ENCODE data around the gene GALNS. TPM values are rescaled to one million over a fixed set of nuclear protein-coding genes. Genes with fewer than 3 reads are reported as not detected.

Gene GALNS
- total RNA-seq, 4 donors from 2014 or later = 45.7 to 101 (median 75.6) TPM

- intact Hi-C loops (cut with DNase I; ENCODE audit: low total_unique reads) (no loop called here), in situ Hi-C loops (cut with MboI; ENCODE audit: low pct_ligation_motif_present in 1 of 4, low pct_unique_long_range_greater_than_20kb in 1 of 4, low sequenced_read_pairs in 3 of 4) (no loop called here)
- Histone ChIP-seq H3K9me3 (no peaks in the 10 kb centered on the region), H3K4me3 (no peak overlapping the region), H3K27ac (no peak overlapping the region), H3K27me3 (no peaks in the 10 kb centered on the region), H3K36me3 (no peaks in the 10 kb centered on the region), H3K4me1 (no peaks in the 10 kb centered on the region)
- TF ChIP-seq, protein P1, sequence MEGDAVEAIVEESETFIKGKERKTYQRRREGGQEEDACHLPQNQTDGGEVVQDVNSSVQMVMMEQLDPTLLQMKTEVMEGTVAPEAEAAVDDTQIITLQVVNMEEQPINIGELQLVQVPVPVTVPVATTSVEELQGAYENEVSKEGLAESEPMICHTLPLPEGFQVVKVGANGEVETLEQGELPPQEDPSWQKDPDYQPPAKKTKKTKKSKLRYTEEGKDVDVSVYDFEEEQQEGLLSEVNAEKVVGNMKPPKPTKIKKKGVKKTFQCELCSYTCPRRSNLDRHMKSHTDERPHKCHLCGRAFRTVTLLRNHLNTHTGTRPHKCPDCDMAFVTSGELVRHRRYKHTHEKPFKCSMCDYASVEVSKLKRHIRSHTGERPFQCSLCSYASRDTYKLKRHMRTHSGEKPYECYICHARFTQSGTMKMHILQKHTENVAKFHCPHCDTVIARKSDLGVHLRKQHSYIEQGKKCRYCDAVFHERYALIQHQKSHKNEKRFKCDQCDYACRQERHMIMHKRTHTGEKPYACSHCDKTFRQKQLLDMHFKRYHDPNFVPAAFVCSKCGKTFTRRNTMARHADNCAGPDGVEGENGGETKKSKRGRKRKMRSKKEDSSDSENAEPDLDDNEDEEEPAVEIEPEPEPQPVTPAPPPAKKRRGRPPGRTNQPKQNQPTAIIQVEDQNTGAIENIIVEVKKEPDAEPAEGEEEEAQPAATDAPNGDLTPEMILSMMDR (IDR thresholded peaks at IDR 0.05) = no peak
- TF ChIP-seq POLR2A (IDR thresholded peaks at IDR 0.05) (no peak), EP300 (IDR thresholded peaks at IDR 0.05; ENCODE audit: low read depth) (no peak), POLR2AphosphoS5 (IDR thresholded peaks at IDR 0.05) (no peak)
- no peak for DNase-seq
- WGBS, 2 donors (ENCODE audit: low coverage in 1 of 2) = 90% methylated on average over 10 of the region's 14 CpGs; no CpG with 5 or more reads in 1 of the 2 donors
Observed at GRCh38 chr16:88903267-88903666, 46.5 kb upstream of the GALNS start.

- no peaks in the 10 kb centered on the region for H3K36me3 ChIP-seq
- WGBS, 2 donors (ENCODE audit: low coverage in 1 of 2) = 70 to 74% methylated on average over 2 to 16 of the region's 16 CpGs
- no peak overlapping the region for H3K27ac ChIP-seq
- in situ Hi-C loops (cut with MboI; ENCODE audit: low pct_ligation_motif_present in 1 of 4, low pct_unique_long_range_greater_than_20kb in 1 of 4, low sequenced_read_pairs in 3 of 4) = no loop called here
- H3K9me3 ChIP-seq = no peaks in the 10 kb centered on the region
- DNase-seq = no peak
- intact Hi-C loops (cut with DNase I; ENCODE audit: low total_unique reads) = no loop called here
- TF ChIP-seq, protein P1 (IDR thresholded peaks at IDR 0.05) = no peak
- TF ChIP-seq EP300 (IDR thresholded peaks at IDR 0.05; ENCODE audit: low read depth) (no peak), POLR2AphosphoS5 (IDR thresholded peaks at IDR 0.05) (no peak), POLR2A (IDR thresholded peaks at IDR 0.05) (no peak)
- H3K27me3 ChIP-seq = no peaks in the 10 kb centered on the region
- no peaks in the 10 kb centered on the region for H3K4me1 ChIP-seq
- no peak overlapping the region for H3K4me3 ChIP-seq
Observed at GRCh38 chr16:88902744-88903143, 46.0 kb upstream of the GALNS start.

DNA sequence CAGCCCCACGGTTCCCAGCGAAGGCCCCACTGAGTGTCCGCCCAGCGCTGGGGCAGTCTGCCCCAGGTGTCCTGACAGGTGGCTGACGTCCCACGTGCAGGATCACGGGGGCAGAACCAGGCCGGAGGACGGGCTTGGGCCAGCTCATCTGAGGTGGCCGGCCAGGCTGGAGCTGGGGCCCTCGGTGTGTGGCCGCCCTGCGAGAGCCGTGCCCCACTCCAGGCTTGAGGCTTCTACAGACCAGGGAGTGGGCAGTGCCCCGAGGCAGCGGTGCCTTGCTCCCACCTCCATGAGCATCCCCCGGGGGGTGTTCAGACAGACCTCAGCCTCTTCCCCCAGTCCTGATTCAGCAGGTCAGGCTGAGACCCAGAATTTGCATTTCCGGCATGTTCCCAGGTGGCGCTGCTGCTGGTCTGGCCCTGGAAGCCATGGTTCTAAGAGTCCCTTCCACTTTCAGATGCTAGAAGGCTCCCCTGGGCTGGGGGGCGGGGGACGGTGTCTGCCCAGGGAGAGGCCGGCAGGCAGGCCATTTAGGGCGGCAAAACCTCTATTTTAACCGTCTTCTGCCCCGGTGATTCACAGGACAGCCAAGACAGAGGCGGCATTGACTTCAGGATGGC lies 45.1 kb upstream of the GALNS start:
- no peak for TF ChIP-seq EP300 (IDR thresholded peaks at IDR 0.05; ENCODE audit: low read depth)
- no peak for TF ChIP-seq POLR2AphosphoS5 (IDR thresholded peaks at IDR 0.05)
- TF ChIP-seq POLR2A (IDR thresholded peaks at IDR 0.05) = no peak
- TF ChIP-seq, protein P1 (IDR thresholded peaks at IDR 0.05) = no peak
- H3K27ac ChIP-seq = no peak overlapping the region
- H3K4me1 ChIP-seq = no peaks in the 10 kb centered on the region
- in situ Hi-C loops (cut with MboI; ENCODE audit: low pct_ligation_motif_present in 1 of 4, low pct_unique_long_range_greater_than_20kb in 1 of 4, low sequenced_read_pairs in 3 of 4) (no loop called here), intact Hi-C loops (cut with DNase I; ENCODE audit: low total_unique reads) (no loop called here)
- no peak overlapping the region for H3K4me3 ChIP-seq
- WGBS, 2 donors (ENCODE audit: low coverage in 1 of 2) = 82% methylated on average over 23 of the region's 26 CpGs; no CpG with 5 or more reads in 1 of the 2 donors
- DNase-seq = no peak
- H3K27me3 ChIP-seq = no peaks in the 10 kb centered on the region
- H3K36me3 ChIP-seq = no peaks in the 10 kb centered on the region
- H3K9me3 ChIP-seq = no peaks in the 10 kb centered on the region

- Histone ChIP-seq H3K4me1 (no peaks in the 10 kb centered on the region), H3K9me3 (no peaks in the 10 kb centered on the region), H3K36me3 (no peaks in the 10 kb centered on the region), H3K4me3 (no peak overlapping the region), H3K27me3 (no peaks in the 10 kb centered on the region), H3K27ac (no peak overlapping the region)
- DNase-seq = no peak
- in situ Hi-C loops (cut with MboI; ENCODE audit: low pct_ligation_motif_present in 1 of 4, low pct_unique_long_range_greater_than_20kb in 1 of 4, low sequenced_read_pairs in 3 of 4) (no loop called here), intact Hi-C loops (cut with DNase I; ENCODE audit: low total_unique reads) (no loop called here)
- WGBS, 2 donors (ENCODE audit: low coverage in 1 of 2) = 85% methylated on average over 12 of the region's 12 CpGs; no CpG with 5 or more reads in 1 of the 2 donors
- TF ChIP-seq POLR2AphosphoS5 (IDR thresholded peaks at IDR 0.05) = no peak
- no peak for TF ChIP-seq POLR2A (IDR thresholded peaks at IDR 0.05)
- no peak for TF ChIP-seq EP300 (IDR thresholded peaks at IDR 0.05; ENCODE audit: low read depth)
- TF ChIP-seq, protein P1 (IDR thresholded peaks at IDR 0.05) = no peak
Observed at GRCh38 chr16:88900662-88901052, 43.9 kb upstream of the GALNS start.
